Fibroblast of skin of back (primary cell): ENCODE measurements around the gene SCTR.

Experiments used
- DNase-seq: peaks from one replicate; pipeline ENCODE4 v3.0.0-alpha.2; 2013

Gene SCTR

GRCh38 chr2:119486886-119487285 is 37.4 kb downstream of the SCTR start:
- peak; percentile 11 for DNase-seq

- DNase-seq = no peak
Observed at GRCh38 chr2:119486196-119486827, 38.0 kb downstream of the SCTR start.

GRCh38 chr2:119485336-119486110 is 38.8 kb downstream of the SCTR start:
- no peak for DNase-seq

- no peak for DNase-seq
Observed at GRCh38 chr2:119484834-119485233, 39.4 kb downstream of the SCTR start.

- no peak for DNase-seq
Observed at GRCh38 chr2:119483896-119484718, 40.2 kb downstream of the SCTR start.

GRCh38 chr2:119483395-119483753 is 40.9 kb downstream of the SCTR start:
- DNase-seq = no peak

- no peak for DNase-seq
Observed at GRCh38 chr2:119482481-119483394, 41.5 kb downstream of the SCTR start.

- DNase-seq = no peak
Observed at GRCh38 chr2:119481501-119482455, 42.5 kb downstream of the SCTR start.

GRCh38 chr2:119480718-119481142 is 43.6 kb downstream of the SCTR start:
- no peak for DNase-seq

- no peak for DNase-seq
Observed at GRCh38 chr2:119480184-119480583, 44.1 kb downstream of the SCTR start.

- DNase-seq = no peak
Observed at GRCh38 chr2:119478978-119479295, 45.3 kb downstream of the SCTR start.

GRCh38 chr2:119478188-119478977 is 45.9 kb downstream of the SCTR start:
- no peak for DNase-seq

- no peak for DNase-seq
Observed at GRCh38 chr2:119477113-119477505, 47.2 kb downstream of the SCTR start.

GRCh38 chr2:119476301-119477112 is 47.8 kb downstream of the SCTR start:
- DNase-seq = peak; percentile 55

GRCh38 chr2:119475857-119476244 is 48.4 kb downstream of the SCTR start:
- no peak for DNase-seq

GRCh38 chr2:119475225-119475856 is 48.9 kb downstream of the SCTR start:
- no peak for DNase-seq

GRCh38 chr2:119474371-119475224 is 49.7 kb downstream of the SCTR start:
- DNase-seq = no peak
